Heart left ventricle (tissue), 16 donors: ENCODE results near the gene IFNLR1. TPM values are rescaled to one million over a fixed set of nuclear protein-coding genes. Genes with fewer than 3 reads are reported as not detected.

Source experiments
- ATAC-seq, 4 donors: fragments of 200-7000 bp; cut with Tn5 transposase; one replicate each; pipeline ENCODE4 v1.9.1; 2020 to 2022; ENCODE audit warnings: moderate library complexity in 4 of 4, mild to moderate bottlenecking in 3 of 4, moderate number of reproducible peaks in 1 of 4
- DNase-seq, 5 donors: peaks; one replicate each; pipeline ENCODE4 v3.0.0-alpha.2; 2020
- H3K27ac ChIP-seq, 12 donors: fragments of 200-600 bp; sonication (generic) in 4 of 12; one replicate each; pipeline versions ENCODE4 v1.5.0 to v1.8.0; 2016 to 2022; ENCODE audit warnings: mild to moderate bottlenecking in 2 of 12
- H3K27me3 ChIP-seq, 9 donors: fragments of 200-600 bp; sonication (generic) in 2 of 9; one replicate each; pipeline versions ENCODE4 v1.5.1 to v1.8.0; 2016 to 2022; ENCODE audit warnings: mild to moderate bottlenecking in 3 of 9
- H3K36me3 ChIP-seq, 9 donors: fragments of 200-600 bp; sonication (generic) in 2 of 9; one replicate each; pipeline versions ENCODE4 v1.5.0 to v1.8.0; 2018 to 2022; ENCODE audit warnings: mild to moderate bottlenecking in 2 of 9
- H3K4me1 ChIP-seq, 12 donors: fragments of 200-600 bp; sonication (generic) in 4 of 12; one replicate each; pipeline versions ENCODE4 v1.5.0 to v1.8.0; 2016 to 2022; ENCODE audit warnings: mild to moderate bottlenecking in 3 of 12
- H3K4me3 ChIP-seq, 12 donors: fragments of 200-600 bp; sonication (generic) in 4 of 12; one replicate each; pipeline versions ENCODE4 v1.5.0 to v1.8.0; 2017 to 2022; ENCODE audit warnings: mild to moderate bottlenecking in 9 of 12, moderate library complexity in 4 of 12
- H3K9me3 ChIP-seq, 12 donors: fragments of 200-600 bp; sonication (generic) in 4 of 12; one replicate each; pipeline versions ENCODE4 v1.5.0 to v1.8.0; 2016 to 2022; ENCODE audit warnings: mild to moderate bottlenecking in 1 of 12
- POLR2A ChIP-seq, 2 donors: fragments of 450-650 bp; IDR thresholded peaks; one replicate each; pipeline ENCODE4 v1.6.1; 2017; ENCODE audit warnings: antibody characterized with exemption in 2 of 2, mild to moderate bottlenecking in 2 of 2, moderate library complexity in 2 of 2
- WGBS, 4 donors: extraction: QIAGEN DNeasy Blood & Tissue Kit in 2 of 4; methylation state at CpG; one replicate each; pipeline versions ENCODE4 v1.1.5 to v1.1.7; 2013 to 2018; 5-methylcytosine and 5-hydroxymethylcytosine counted together
- intact Hi-C, 10 donors: fragments of 100-400 bp; cut with DNase I; formaldehyde crosslinking; loops; one replicate each; pipeline versions ENCODE4 v1.11.1 to v1.14.2; 2022
- polyA plus RNA-seq, 2 donors: library from polyadenylated mRNA; stranded (reverse); fragments of 200-250 nt; gene quantifications; one replicate each; pipeline ENCODE4 v1.2.3, GENCODE V29; 2013
- total RNA-seq, 9 donors: library from RNA; depleted of rRNA in 2 of 9; stranded (reverse); fragments of >200 nt in 2 of 9; fragmentation: NEBNext Ultra II Directional in 3 of 9; extraction: Animal tissue kit (Norgen Biotek cat#: 25700) in 3 of 9; gene quantifications; one replicate each; pipeline versions ENCODE4 v1.1.0 to v1.2.4, GENCODE V29; 2016 to 2023
- TF ChIP-seq, protein P1 (sequence below), 12 donors: fragments of 200-600 bp; sonication (generic) in 4 of 12; IDR thresholded peaks; one replicate each; pipeline versions ENCODE4 v1.5.0 to v1.8.0; 2018 to 2022; ENCODE audit warnings: antibody characterized with exemption in 12 of 12, mild to moderate bottlenecking in 5 of 12
- donor health status: ischemic (EF 13 %, LVEDD 7.1; RV severe dilation, severe dysfunction).
- donor health status: healthy with polysubstance abuse.
- donor health status: DM: no; HTN: yes; CAD: no.
- donor health status: DM: no; HTN: no; CAD: no.
- donor health status: ischemic (EF 25% LVEDD 6.9; RV normal size, moderate dysfunction).
- donor health status: ischemic (EF 25% LVEDD 5.7; RV mildly dilated, moderate dysfunction).
- donor health status: healthy.
- donor health status: DM: yes; HTN: yes; CAD: no.
- donor health status: ischemic (EF 35%, LVEDD 5.7; RV mildly dilated, moderate dysfunction).
- donor health status: nonischemic (EF 11% LVEDD 7.7; RV severe dilation, severe dysfunction).
- donor health status: DM: yes; HTN: yes; CAD: no.
- donor health status: PGD.
- donor health status: ischemic (EF 29% LVEDD 5.4; RV normal size, mild dysfunction).
- donor health status: nonischemic (EF 23%, LVEDD 6.1; RV moderate dilation, normal function).

The IFNLR1 gene
- total and polyA plus RNA-seq, 11 donors: 0.99 to 3.4 (median 2.7) TPM

DNA sequence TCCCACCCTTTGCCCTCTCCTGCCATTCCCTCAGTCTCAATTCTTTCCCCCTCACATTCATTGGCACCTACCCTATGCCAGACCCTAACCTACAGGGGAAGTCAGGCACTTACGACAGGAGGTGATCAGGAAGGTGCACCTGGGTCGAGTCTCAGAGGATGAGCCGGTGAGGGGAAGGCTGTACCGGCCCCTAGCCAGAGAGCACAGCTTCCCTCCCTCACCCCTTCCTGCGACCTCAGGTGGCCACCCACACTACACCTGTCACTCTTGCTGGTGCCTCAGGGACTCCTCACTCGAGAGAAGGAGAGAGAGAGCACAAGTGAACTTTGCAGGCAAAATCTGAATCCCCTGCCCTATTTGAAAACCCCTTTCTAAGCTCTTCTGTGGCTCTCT, 73.5 kb downstream of the IFNLR1 start:
- intact Hi-C loops: loop anchor here in 7 of 10 donors (2.0 to 5.0 kb wide), 3 partner anchors 41 to 156 kb away; partner anchors contain the start of gene PNRC2 (in 2 of the 7)
- peak in 1 of 5 donors; percentile 14 for DNase-seq

DNA sequence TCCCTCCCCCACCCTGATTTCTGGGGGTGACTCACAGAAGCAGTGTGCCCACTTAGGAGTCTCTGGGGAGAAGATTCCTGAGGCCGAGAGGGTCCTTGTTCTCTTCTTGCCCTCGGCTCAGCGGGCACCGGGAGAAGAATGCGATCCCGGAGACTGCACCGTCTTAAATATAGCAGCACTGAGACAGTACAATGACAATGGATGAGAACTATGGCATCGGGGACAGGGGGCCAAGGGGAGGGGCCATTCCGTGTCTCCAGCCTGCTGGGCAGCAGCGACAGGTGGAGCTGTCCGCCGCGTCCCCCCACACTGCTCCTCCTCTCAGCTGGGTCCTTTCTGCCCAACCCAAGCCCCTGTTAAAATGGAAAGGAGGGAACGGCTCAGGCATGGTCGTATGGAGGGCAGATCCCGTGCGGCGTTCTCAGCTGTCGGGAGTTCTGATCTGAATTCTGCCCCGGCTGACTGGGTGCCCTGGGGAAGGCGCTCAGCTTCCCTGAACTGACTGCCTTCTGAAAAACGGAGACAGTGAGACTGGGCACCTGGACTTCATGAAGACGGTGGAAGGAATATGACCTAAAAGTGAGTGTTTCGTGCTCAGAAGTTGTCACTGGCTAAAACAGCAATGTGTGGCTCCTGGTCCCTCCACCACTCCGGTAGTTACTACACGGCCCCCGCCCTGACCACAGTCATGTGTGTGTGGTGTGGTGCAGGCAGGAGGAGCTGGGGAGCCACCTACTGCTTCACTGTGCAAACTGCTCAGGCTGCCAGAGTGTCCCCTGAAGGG, 74.9 kb downstream of the IFNLR1 start, which contains the start of gene MYOM3:
TSS of gene MYOM3 (minus strand) at position 140 of the 784 bp plus-strand sequence. CDS start 3,499 bp downstream, outside the sequence.
- TF ChIP-seq, protein P1, sequence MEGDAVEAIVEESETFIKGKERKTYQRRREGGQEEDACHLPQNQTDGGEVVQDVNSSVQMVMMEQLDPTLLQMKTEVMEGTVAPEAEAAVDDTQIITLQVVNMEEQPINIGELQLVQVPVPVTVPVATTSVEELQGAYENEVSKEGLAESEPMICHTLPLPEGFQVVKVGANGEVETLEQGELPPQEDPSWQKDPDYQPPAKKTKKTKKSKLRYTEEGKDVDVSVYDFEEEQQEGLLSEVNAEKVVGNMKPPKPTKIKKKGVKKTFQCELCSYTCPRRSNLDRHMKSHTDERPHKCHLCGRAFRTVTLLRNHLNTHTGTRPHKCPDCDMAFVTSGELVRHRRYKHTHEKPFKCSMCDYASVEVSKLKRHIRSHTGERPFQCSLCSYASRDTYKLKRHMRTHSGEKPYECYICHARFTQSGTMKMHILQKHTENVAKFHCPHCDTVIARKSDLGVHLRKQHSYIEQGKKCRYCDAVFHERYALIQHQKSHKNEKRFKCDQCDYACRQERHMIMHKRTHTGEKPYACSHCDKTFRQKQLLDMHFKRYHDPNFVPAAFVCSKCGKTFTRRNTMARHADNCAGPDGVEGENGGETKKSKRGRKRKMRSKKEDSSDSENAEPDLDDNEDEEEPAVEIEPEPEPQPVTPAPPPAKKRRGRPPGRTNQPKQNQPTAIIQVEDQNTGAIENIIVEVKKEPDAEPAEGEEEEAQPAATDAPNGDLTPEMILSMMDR (IDR thresholded peaks at IDR 0.05): peak; percentile 14 to 72 (median 54)
- peak in 1 of 2 donors; percentile 69 for TF ChIP-seq POLR2A (IDR thresholded peaks at IDR 0.05)
- Histone ChIP-seq H3K9me3 (no peaks in the 10 kb centered on the region), H3K27me3 (peaks cover 0 to 7% (median 0%) of the 10 kb centered on the region in 9 donors), H3K27ac (peak within 1 kb of the TSS; percentile 76 to 100 (median 95)), H3K36me3 (peaks cover 0 to 12% (median 0%) of the 10 kb centered on the region in 9 donors), H3K4me3 (peak within 1 kb of the TSS; percentile 29 to 62 (median 53)), H3K4me1 (peaks cover 0 to 45% (median 8%) of the 10 kb centered on the region in 12 donors)
- ATAC-seq: peak; percentile 77 to 82 (median 79)
- DNase-seq: peak in 4 of 5 donors; percentile 74 to 89 (median 85)
- WGBS, 4 donors: 12 to 17% (median 15%) methylated on average over 15 to 27 of the region's 27 CpGs
- intact Hi-C loops: loop anchor here in 9 of 10 donors (1.0 to 5.0 kb wide), 5 partner anchors 39 to 155 kb away; partner anchors contain the start of gene PNRC2 (in 2 of the 9)

More for the DNA sequence above, 73.5 kb downstream of the IFNLR1 start:
- Histone ChIP-seq H3K27ac (no peak overlapping the region), H3K27me3 (peaks cover 0 to 12% (median 0%) of the 10 kb centered on the region in 9 donors), H3K4me3 (no peak overlapping the region), H3K9me3 (no peaks in the 10 kb centered on the region), H3K36me3 (peaks cover 0 to 1% (median 0%) of the 10 kb centered on the region in 9 donors), H3K4me1 (peaks cover 0 to 34% (median 5%) of the 10 kb centered on the region in 12 donors)
- WGBS, 4 donors: 62 to 77% (median 71%) methylated on average over 6 of the region's 6 CpGs
- ATAC-seq: no peak
- TF ChIP-seq, protein P1 (IDR thresholded peaks at IDR 0.05): no peak
- no peak for TF ChIP-seq POLR2A (IDR thresholded peaks at IDR 0.05)

DNA sequence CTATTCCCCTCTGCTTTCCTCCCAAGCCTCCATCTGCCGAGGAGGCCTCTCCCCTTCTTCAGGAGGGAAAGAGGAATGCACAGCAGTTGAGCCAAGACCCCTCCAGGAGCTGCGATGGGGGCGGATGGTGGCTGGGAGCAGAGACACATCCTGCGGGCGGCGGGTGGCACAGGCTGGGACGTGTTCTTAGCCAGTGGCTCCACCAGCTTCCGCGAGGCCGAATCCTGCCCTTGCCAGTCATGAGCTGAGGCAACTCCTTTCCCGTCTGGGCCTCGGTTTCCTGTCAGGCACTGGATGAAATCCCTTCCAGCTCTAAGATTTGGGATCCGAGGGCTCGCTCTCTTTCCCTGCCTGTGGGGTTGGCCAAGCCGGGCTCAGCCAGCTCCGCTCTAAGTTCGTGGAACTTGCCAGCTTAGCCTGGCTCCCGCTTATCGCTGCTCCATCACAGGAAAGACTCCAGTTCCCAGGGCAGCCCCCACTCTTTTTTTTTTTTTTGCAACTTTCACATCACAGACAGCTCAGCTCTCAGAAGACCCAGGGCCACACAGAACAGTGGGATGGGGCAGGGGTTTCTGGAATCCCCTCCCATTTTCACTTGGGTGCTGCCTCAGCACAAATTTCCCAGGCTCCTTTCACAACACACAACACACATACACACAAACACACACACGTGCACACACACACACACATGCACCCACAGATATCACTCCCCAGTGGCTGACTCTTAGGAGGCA, 75.7 kb downstream of the IFNLR1 start:
- peaks cover 0 to 20% (median under 1%) of the 10 kb centered on the region in 9 donors for H3K36me3 ChIP-seq
- H3K27me3 ChIP-seq: peaks cover 0 to 7% (median 0%) of the 10 kb centered on the region in 9 donors
- 24 to 38% (median 26%) methylated on average over 12 to 20 of the region's 20 CpGs for WGBS, 4 donors
- intact Hi-C loops: loop anchor here in 5 of 10 donors (2.0 to 5.0 kb wide), 4 partner anchors 39 to 154 kb away; partner anchors contain the start of gene PNRC2 (in 2 of the 5)
- peak overlapping the region; percentile 76 to 100 (median 95) for H3K27ac ChIP-seq
- H3K4me3 ChIP-seq: peak overlapping the region; percentile 29 to 62 (median 53)
- H3K4me1 ChIP-seq: peaks cover 0 to 45% (median 8%) of the 10 kb centered on the region in 12 donors
- TF ChIP-seq POLR2A (IDR thresholded peaks at IDR 0.05): no peak
- TF ChIP-seq, protein P1 (IDR thresholded peaks at IDR 0.05): no peak
- peak; percentile 5 to 21 (median 7) for ATAC-seq
- H3K9me3 ChIP-seq: no peaks in the 10 kb centered on the region
- DNase-seq: peak in 3 of 5 donors; percentile 54 to 59 (median 56)
